Esophagus mucosa (tissue), 1 donor: ENCODE data around the gene MREG. TPM values are rescaled to one million over a fixed set of nuclear protein-coding genes. Genes with fewer than 3 reads are reported as not detected.

Experiments used
- ATAC-seq: fragments of 200-7000 bp; cut with Tn5 transposase; one replicate; pipeline ENCODE4 v1.9.1; 2020
- total RNA-seq: library from RNA; stranded (reverse); gene quantifications from one replicate; pipeline ENCODE4 v1.2.4, GENCODE V29; 2023
- donor health status: DM: yes; HTN: yes; CAD: no.

MREG gene
- 61.9 TPM for total RNA-seq

- peak; percentile 61 for ATAC-seq
Measured at GRCh38 chr2:216013080-216013909, at the start of gene MREG. TSS of gene MREG (minus strand) at chr2:216013551. CDS start at chr2:216013327, 224 bp downstream.

DNA sequence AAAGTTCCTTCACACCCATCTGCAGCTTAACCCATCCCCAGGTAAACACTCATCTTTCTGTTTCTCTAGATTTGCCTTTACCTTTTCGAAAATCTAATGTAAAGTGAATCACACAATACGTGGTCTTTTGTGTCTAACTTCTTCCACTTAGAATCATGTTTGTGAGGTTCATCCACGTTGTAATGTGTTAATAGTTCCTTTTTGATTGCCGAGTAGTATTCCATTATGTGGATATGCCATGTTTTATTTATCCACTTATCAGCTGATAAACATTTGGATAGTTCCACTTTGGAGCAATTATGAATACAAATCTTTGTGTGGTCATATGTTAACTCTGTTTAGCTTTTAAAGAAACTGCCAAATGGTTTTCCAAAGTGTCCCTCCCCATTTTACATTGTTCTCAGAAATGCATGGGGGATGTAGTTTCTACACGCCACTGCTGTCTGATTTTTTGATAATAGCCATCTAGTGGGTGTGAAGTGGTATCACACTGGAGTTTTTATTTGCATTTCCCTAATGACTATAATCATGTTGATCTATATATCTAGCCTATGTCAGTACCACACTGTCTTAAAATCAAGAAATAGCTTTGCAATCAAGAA, 46.0 kb upstream of the MREG start:
- no peak for ATAC-seq

- peak; percentile 92 for ATAC-seq
Measured at GRCh38 chr2:216057688-216058193, 44.4 kb upstream of the MREG start.

- no peak for ATAC-seq
Measured at GRCh38 chr2:216056739-216057138, 43.4 kb upstream of the MREG start.

DNA sequence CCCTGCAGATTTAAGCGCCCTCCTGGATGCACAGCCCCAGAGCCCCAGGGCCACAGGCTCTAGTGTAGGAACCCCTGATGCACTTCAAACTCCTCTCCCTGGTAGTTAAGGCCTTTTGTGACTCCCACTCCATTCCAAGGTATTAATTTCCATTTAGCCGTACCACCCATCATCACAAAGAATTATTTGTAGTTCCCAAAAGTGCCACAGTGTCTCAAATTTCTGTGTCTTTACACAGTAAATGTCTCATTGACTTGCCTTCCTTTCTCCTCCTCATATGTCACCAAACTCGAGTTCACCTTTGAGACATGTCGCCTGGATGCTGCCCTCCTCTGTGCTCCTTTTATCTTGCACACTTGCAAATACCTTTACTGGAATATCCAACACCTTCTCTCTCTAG, 42.3 kb upstream of the MREG start:
- ATAC-seq = no peak

- no peak for ATAC-seq
Measured at GRCh38 chr2:216052420-216052819, 39.1 kb upstream of the MREG start.

DNA sequence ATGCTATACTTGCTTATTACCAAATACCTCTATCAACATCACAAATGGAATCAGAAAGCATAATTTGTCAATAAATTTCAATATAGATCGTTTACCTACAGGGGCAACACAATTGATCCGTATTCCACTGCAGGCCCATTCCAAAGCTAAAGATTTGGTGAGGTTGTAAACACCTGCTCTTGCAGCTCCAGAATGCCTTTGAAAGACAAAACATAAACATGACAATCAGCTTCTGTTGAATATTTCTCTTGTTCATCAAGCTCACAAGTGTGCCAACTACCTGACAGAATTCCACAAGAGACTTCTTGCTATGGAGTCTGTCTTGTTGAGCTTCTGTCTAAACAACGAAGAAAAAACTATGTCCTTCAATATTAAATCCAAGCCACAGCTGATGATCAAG, 38.0 kb upstream of the MREG start:
- no peak for ATAC-seq

GRCh38 chr2:216049452-216049851, 36.1 kb upstream of the MREG start:
- no peak for ATAC-seq

GRCh38 chr2:216047397-216047796, 34.0 kb upstream of the MREG start:
- no peak for ATAC-seq

DNA sequence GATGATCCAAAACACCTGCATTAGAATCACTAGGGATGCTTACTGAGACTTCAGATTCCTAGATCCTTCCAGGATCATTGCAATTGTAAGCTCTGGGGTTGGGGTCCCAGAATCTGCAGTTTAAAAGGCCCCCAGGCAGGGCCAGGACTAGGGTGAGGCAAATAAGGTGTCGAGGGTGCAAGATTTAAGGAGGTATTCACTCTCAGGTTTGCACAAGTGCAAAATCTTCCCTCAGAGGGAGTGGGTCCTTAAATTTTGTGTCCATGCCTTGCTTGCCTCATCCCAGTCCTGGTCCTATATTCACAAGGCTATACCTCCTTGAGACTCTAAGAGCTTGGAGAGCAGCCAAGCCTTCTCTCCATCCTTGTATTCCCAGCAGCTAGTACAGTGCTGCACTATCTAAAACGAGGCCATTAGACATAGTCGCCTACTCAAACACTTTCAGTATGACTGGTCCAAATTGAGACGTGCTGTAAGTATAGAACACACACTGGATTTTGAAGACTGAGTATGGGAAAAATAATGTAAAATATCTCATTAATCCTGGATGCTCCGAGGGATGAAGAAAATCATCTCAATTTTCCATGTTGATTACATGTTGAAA, 31.6 kb upstream of the MREG start:
- no peak for ATAC-seq

DNA sequence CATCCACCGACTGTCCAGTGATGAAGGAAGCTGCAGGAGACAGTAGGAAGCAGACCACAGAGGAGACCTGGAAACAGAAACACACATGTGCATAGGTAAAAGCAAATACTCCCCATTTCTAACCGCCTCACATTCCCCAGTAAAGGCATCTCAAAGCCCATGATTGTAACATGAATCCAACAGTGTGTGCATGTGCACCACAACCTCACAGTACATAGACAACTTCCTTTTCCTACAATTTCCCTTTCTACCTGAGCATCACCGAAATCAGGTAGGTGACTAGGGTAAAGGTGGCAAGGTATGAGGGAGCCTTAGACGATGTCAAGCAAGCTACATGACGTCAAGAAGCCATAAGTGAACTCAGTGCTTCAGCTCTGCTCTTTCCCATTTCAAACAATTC, 30.6 kb upstream of the MREG start:
- no peak for ATAC-seq

DNA sequence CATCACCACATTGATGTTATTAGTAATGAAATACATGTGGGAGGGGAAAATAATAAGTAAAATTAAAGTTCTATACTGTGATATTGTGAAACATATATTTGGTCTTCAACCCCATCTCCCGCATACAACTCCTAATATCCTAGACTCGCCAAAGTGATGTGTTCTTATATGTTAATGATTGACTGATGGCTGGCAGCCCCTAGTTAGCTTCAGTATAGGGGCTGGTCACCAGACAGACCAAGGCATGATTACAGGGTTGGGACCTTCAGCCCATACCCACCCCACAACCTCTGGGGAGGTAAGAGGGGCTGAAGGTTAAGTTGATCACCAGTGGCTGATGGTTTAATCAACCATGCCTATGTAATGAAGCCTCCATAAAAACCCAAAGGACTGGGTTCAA, 28.1 kb upstream of the MREG start:
- no peak for ATAC-seq

- ATAC-seq = peak; percentile 62
Measured at GRCh38 chr2:216039918-216040317, 26.6 kb upstream of the MREG start.

GRCh38 chr2:216034065-216034464, 20.7 kb upstream of the MREG start:
- ATAC-seq = peak; percentile 80

GRCh38 chr2:216033403-216033802, 20.1 kb upstream of the MREG start:
- no peak for ATAC-seq

DNA sequence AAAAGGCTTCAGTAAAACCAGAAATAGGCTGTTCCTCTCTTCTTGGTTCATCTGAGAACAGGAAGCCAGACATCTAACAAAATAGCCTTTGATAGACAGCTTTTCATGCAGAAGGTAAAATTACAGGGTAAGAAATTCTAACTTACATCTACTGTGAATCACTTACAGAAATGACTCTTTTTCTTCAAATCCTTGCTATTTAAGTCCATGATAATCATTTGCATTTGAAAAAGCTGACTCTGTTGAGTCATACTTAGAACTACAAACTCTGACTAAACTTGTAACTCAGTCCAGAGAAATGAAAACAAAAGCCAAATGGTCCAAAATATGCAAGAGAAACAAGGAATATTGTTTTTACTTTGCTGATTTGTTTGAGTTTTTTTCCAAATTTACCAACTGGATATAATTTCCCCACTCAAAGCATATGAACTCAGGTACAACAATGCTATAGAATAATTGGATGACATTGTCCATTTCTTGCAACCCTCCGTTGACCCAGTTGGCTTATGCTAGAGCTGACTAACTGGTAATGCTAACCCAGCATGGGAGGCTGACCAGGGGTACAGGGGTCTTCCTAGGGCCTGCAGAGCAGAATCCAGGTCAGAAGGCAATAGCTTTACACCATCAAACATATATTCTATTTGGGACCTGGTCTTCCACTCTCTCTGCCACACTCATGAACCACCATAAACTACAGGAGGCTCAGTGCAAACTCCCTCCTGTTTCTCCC, 18.8 kb upstream of the MREG start:
- ATAC-seq = no peak

DNA sequence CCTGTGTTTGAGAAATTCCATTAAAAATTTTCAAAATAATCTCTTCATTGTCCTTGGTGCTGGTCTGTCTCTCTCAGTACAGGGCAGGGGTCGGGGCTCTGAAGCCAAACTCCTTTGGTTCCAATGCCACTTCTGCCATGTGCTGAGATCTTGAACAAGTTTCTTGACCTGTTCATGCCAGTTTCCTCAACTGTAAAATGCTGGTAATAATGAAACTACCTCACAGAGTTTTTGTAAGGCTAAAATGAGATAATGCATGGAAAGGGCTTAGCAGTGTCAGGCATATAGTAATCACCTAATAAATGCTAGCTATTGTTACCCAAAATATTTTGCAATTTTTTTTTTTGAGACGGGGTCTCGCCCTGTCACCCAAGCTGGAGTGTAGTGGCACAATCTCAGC, 16.9 kb upstream of the MREG start:
- ATAC-seq = no peak

GRCh38 chr2:216029416-216030129, 16.2 kb upstream of the MREG start:
- no peak for ATAC-seq

DNA sequence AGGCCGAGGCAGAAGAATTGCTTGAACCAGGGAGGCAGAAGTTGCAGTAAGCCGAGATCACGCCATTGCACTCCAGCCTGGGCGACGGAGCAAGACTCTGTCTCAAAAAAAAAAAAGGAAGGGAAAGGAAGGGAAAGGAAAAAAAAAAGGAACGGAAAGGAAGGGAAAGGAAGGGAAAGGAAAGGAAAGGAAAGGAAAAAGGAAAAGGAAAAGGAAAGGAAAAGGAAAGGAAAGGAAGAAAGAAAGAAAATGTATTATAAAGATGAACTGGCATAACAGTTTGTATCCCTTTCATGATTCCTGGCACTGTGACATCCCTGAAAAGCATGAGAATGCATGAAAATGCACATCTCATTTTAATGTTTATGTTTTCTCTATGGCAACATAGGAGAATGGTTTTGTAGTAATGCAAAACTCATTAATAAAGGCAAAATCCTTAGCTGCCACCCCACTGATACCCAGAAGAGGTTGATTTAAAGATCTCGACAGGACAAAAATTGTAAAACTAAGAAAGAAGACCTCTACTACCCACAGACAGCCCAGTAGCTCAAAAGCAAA, 11.5 kb upstream of the MREG start:
- no peak for ATAC-seq

- peak; percentile 90 for ATAC-seq
Measured at GRCh38 chr2:216023055-216023648, 9.8 kb upstream of the MREG start.

- ATAC-seq = no peak
Measured at GRCh38 chr2:216021768-216022565, 8.6 kb upstream of the MREG start.
